ENCODE data around the gene MMP24.
"Not testable (repeated sequence)": the region's sequence is repeated elsewhere in the genome, so short reads cannot be mapped to it uniquely, and the experiment has no call there.

MMP24 gene

GRCh38 chr20:35216541-35216940 lies 9.9 kb upstream of the MMP24 start:
- DNase-seq (ENCODE audit: low read depth in 2 of 2): no peak

GRCh38 chr20:35223941-35224340 lies 2.5 kb upstream of the MMP24 start:
- DNase-seq (ENCODE audit: low read depth in 2 of 2): no peak

DNA sequence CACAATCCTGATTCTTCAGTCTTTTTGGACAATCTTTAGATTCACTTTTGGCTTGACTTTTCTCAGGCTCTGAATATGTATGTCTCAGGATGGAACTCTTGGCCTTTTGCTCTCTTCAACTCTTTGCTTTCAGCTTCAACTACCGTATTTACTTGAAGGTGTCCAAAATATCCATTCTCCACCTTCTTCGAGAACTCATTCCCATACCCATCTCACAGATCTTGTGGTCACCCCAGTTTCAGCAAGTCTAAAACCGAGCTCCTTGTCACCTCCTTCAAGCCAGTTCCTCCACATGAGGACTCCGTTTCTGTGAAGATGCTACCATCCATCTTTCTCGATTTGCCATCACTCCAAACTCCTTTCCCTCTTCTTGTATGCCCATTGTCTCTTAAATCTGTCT lies 2.0 kb upstream of the MMP24 start:
- DNase-seq (ENCODE audit: low read depth in 2 of 2): no peak

- no peak for DNase-seq (ENCODE audit: low read depth in 2 of 2)
Observed at GRCh38 chr20:35225319-35226125, 968 bp upstream of the MMP24 start.

- DNase-seq (ENCODE audit: low read depth in 2 of 2): no peak
Observed at GRCh38 chr20:35226884-35227681, 593 bp downstream of the MMP24 start.

DNA sequence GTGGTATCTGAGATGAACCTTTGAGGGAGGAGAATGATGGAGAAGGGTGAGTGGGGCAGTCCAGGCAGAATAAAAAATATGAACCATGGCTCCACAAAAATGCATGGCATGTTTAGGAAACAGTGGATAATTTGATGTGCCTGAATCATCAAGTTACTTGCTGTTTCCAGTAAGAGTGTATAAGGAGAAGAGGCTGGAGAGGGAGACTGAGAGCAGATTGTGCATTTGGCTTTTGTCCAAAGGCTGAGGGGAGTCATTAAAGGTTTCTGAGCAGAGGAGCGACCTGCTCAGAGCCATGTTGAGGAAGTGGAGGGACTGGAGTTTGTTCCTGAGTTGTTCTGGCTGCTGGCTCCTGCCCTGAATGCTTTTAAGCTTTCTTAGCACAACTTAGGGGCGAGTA lies 6.1 kb downstream of the MMP24 start:
- DNase-seq (ENCODE audit: low read depth in 2 of 2): peak; percentile 76 to 78

GRCh38 chr20:35235881-35236280 lies 9.4 kb downstream of the MMP24 start:
- DNase-seq (ENCODE audit: low read depth in 2 of 2): no peak

- DNase-seq (ENCODE audit: low read depth in 2 of 2): no peak
Observed at GRCh38 chr20:35237486-35237885, 11.0 kb downstream of the MMP24 start.

DNA sequence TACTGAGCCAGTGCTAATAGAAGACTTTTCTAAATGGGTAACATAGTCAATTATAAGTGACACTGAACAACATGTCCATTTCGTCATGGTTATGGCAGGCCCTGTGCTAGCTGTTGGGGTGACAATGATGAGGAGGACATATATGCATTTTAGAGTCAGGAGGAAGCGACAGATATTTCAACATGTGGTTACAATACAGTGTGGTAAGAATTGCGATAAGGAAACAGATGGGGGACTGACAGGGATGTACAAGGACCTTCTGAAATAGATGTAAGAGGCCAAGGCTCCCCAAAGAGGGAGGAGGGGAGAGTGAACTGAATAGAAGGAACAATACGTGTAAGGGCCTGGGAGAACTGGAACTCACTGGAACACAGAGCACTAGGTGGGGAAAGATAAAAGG lies 11.7 kb downstream of the MMP24 start:
- DNase-seq (ENCODE audit: low read depth in 2 of 2): no peak

DNA sequence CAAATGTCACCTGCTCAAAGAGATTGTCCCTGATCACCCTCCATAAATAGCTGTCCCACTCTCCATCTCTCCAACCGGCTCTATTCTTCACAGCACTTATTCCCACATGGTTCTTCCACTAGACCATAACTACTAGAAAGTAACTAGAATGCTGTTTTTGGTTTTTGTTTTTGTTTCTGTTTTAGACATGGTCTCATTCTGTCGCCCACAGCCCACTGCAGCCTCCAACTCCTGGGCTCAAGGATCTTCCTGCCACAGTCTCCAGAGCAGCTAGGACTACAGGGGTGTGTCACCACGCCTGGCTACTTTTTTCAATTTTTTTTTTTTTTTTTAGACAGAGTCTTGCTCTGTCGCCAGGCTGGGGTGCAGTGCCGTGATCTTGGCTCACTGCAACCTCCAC lies 12.2 kb downstream of the MMP24 start:
- no peak for DNase-seq (ENCODE audit: low read depth in 2 of 2)

- DNase-seq (ENCODE audit: low read depth in 2 of 2): no peak
Observed at GRCh38 chr20:35240083-35240810, 13.8 kb downstream of the MMP24 start.

DNA sequence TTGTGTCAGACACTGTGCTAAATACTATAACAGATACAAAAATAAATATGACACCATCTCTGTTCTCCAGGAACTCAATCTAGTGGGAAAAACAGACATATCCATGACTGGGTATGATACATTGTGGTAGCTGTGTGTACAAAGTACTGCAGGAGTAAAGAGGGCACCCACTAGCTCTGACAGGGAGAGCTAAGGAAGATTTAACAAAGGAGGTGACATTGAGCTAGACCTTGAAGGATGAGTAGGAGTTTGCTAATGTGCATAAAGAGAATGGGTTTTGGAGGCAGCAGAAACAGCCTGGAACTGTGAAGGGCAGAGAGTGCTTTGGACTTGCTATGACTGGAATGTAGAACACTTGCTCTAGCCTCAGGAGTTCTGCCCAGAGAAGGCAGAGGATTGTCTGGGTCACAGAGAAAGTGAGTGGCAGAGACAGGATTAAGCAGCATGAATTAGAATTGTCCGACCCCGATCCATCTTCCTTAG lies 14.4 kb downstream of the MMP24 start:
- no peak for DNase-seq (ENCODE audit: low read depth in 2 of 2)

- no peak for DNase-seq (ENCODE audit: low read depth in 2 of 2)
Observed at GRCh38 chr20:35243317-35243716, 16.8 kb downstream of the MMP24 start.

GRCh38 chr20:35243986-35244385 lies 17.5 kb downstream of the MMP24 start:
- DNase-seq (ENCODE audit: low read depth in 2 of 2): no peak

DNA sequence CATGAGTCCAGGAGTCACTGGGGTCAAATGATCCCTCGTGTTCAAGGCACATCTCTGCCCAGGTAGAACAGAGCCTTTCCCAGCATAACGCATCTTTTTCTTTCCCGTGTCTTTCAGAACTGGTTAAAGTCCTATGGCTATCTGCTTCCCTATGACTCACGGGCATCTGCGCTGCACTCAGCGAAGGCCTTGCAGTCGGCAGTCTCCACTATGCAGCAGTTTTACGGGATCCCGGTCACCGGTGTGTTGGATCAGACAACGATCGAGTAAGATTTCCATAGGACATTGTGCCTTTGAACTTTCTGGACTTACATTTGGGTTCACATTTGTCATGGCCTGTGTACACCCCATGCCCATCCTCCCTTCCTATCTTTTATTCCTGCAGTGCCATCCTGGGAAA lies 20.2 kb downstream of the MMP24 start:
- no peak for DNase-seq (ENCODE audit: low read depth in 2 of 2)

- DNase-seq (ENCODE audit: low read depth in 2 of 2): no peak
Observed at GRCh38 chr20:35248641-35249475, 22.4 kb downstream of the MMP24 start.

DNA sequence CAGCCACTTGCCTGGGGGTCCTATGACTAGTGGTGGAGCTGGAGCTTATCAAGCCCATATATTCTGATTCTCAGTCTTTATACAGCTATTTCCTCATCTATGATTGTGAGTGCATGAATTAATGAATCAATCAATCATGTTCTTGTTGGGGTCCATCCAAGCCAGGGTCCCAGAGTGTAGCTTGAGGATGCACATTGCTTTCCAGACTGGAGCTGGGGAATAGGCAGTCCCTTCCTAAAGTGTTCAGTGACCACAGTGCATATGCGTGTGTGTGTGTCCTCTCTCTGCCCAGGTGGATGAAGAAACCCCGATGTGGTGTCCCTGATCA lies 25.1 kb downstream of the MMP24 start:
- no peak for DNase-seq (ENCODE audit: low read depth in 2 of 2)

DNA sequence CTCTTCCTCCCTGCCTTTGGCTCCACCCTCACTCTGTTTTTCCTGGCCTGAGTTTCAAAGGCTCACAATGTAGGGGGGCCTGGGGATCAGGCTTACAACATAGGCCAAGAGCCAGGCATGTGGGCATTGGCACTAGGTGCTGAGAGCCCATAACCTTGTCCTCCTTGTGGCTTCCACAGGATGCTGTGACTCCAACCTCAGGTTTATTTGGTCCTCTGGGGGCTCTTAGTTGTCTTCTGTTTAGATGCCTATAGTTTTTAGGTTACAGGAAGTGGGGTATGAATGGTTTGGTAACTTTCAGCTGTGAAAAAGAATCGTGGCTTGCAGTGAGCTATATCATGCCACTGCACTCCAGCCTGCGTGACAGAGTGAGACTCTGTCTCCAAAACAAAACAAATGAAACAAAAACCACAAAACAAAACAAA lies 25.6 kb downstream of the MMP24 start:
- no peak for DNase-seq (ENCODE audit: low read depth in 2 of 2)

DNA sequence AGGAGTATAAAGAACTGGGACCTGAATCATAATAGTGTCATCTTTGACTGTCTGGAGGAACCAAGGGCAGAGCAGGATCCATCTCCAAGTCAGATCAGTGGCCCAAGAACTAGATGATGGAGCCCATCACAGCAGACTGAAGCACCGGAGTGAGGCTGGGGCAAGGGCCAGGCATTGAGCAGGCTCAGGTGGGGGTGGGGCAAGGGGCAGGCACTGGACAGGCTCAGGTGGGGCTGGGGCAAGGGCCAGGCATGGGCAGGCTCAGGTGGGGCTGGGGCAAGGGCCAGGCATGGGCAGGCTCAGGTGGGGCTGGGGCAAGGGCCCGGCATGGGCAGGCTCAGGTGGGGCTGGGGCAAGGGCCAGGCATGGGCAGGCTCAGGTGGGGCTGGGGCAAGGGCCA lies 26.1 kb downstream of the MMP24 start:
- not testable (repeated sequence) for DNase-seq (ENCODE audit: low read depth in 2 of 2)

- no peak for DNase-seq (ENCODE audit: low read depth in 2 of 2)
Observed at GRCh38 chr20:35253010-35253409, 26.5 kb downstream of the MMP24 start.

DNA sequence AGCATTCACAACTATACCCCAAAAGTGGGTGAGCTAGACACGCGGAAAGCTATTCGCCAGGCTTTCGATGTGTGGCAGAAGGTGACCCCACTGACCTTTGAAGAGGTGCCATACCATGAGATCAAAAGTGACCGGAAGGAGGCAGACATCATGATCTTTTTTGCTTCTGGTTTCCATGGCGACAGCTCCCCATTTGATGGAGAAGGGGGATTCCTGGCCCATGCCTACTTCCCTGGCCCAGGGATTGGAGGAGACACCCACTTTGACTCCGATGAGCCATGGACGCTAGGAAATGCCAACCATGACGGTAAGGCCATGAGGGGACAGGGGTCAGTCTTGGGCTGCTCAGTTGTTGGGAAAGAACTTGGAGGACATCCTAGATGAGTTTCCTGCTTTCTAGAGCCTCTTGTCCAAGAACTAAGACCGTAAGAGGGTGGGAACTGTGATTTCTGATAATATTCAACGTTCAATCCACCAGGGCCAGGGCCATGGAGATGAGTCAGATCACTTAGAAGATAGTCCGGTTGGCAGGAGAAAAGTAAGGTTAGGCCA lies 28.0 kb downstream of the MMP24 start:
- no peak for DNase-seq (ENCODE audit: low read depth in 2 of 2)
